K562 (cell line): Measurements from ENCODE around the gene EIF2AK3. TPM values are rescaled to one million over a fixed set of nuclear protein-coding genes. Genes with fewer than 3 reads are reported as not detected.

Experiments
- ARHGAP35 ChIP-seq: fragments of 450-650 bp; IDR thresholded peaks from 2 replicates; pipeline ENCODE4 v1.6.1; 2018; ENCODE audit not compliant: partially characterized antibody
- KLF6 ChIP-seq: fragments of 250-450 bp; sonication (Bioruptor Pico); IDR thresholded peaks from 2 replicates; pipeline ENCODE4 v1.4.0; 2020; ENCODE audit warnings: mild to moderate bottlenecking, moderate library complexity, borderline replicate concordance
- MED1 ChIP-seq: sonication (generic); formaldehyde crosslinking; IDR thresholded peaks from 2 replicates; pipeline ENCODE4 v1.8.1; 2023; ENCODE audit warnings: missing genetic modification reagents, borderline replicate concordance
- PHF20 ChIP-seq: fragments of 450-650 bp; IDR thresholded peaks from 2 replicates; pipeline ENCODE4 v1.6.1; 2018; ENCODE audit not compliant: partially characterized antibody
- U2AF1 ChIP-seq: fragments of 200-400 bp; formaldehyde crosslinking; optimal IDR thresholded peaks from 2 replicates; pipeline ENCODE3; 2017; ENCODE audit warnings: mild to moderate bottlenecking, low read depth, low read length, moderate library complexity
- ZBTB40 ChIP-seq, 2 experiments: fragments of 450-650 bp in 1 of 2; sonication (generic) in 1 of 2; formaldehyde crosslinking in 1 of 2; IDR thresholded peaks; 2 replicates each; pipeline versions ENCODE4 v1.7.1 to v1.9.0; 2016 to 2022; ENCODE audit warnings: inconsistent platforms in 1 of 2, mild to moderate bottlenecking in 1 of 2, missing genetic modification reagents in 1 of 2
- ZKSCAN8 ChIP-seq: fragments of 200-800 bp; sonication (Bioruptor generic); IDR thresholded peaks from 2 replicates; pipeline ENCODE4 v1.6.1; 2016; ENCODE audit warnings: missing genetic modification characterization, missing compliant biosample characterization
- polyA plus RNA-seq, 8 experiments: library from polyadenylated mRNA; depleted of rRNA in 4 of 8; stranded (reverse) in 5 of 8; unstranded in 3 of 8; fragments of >200 nt; fragmentation: Nextera tagmentation in 2 of 8; fragmentation: Illumina TruSeq in 1 of 8; extraction: Ambion mirVana in 2 of 8; extraction: Trizol in 1 of 8; gene quantifications; 2 replicates each; pipeline versions ENCODE4 v1.2.1 to v1.2.3, GENCODE V29; 2011 to 2014; ENCODE audit warnings: inconsistent platforms in 1 of 8, missing spikeins in 1 of 8
- total RNA-seq, 7 experiments: library from RNA; depleted of rRNA in 6 of 7; stranded (reverse); fragments of >200 nt in 6 of 7; fragmentation: Illumina TruSeq in 2 of 7; extraction: Trizol in 2 of 7; gene quantifications; 2 replicates each; pipeline versions ENCODE4 v1.2.1 to v1.2.3, GENCODE V29; 2011 to 2021; ENCODE audit warnings: low replicate concordance in 1 of 7
- TF ChIP-seq, protein P1 (sequence below): fragments of 200-800 bp; sonication (Bioruptor generic); IDR thresholded peaks from 2 replicates; pipeline ENCODE4 v1.6.1; 2016; ENCODE audit warnings: missing genetic modification characterization, missing compliant biosample characterization

Gene EIF2AK3
- total and polyA plus RNA-seq, 9 of the 15 experiments (the other 6 are each of a cell fraction or from before 2014, with no cell fraction given): 1.7 to 11.6 (median 7.4) TPM

GRCh38 chr2:88607416-88607815 is 19.8 kb downstream of the EIF2AK3 start (continued):
- no peak for TF ChIP-seq ZBTB40 (IDR thresholded peaks at IDR 0.05)
- TF ChIP-seq ZBTB40 (CRISPR knock-in tag; IDR thresholded peaks at IDR 0.05): no peak
- no peak for TF ChIP-seq U2AF1
- TF ChIP-seq ARHGAP35: no peak
- TF ChIP-seq MED1 (CRISPR knock-in tag): no peak
- no peak for TF ChIP-seq ZKSCAN8 (CRISPR knock-in tag)
- TF ChIP-seq PHF20: no peak
- TF ChIP-seq, protein P1, sequence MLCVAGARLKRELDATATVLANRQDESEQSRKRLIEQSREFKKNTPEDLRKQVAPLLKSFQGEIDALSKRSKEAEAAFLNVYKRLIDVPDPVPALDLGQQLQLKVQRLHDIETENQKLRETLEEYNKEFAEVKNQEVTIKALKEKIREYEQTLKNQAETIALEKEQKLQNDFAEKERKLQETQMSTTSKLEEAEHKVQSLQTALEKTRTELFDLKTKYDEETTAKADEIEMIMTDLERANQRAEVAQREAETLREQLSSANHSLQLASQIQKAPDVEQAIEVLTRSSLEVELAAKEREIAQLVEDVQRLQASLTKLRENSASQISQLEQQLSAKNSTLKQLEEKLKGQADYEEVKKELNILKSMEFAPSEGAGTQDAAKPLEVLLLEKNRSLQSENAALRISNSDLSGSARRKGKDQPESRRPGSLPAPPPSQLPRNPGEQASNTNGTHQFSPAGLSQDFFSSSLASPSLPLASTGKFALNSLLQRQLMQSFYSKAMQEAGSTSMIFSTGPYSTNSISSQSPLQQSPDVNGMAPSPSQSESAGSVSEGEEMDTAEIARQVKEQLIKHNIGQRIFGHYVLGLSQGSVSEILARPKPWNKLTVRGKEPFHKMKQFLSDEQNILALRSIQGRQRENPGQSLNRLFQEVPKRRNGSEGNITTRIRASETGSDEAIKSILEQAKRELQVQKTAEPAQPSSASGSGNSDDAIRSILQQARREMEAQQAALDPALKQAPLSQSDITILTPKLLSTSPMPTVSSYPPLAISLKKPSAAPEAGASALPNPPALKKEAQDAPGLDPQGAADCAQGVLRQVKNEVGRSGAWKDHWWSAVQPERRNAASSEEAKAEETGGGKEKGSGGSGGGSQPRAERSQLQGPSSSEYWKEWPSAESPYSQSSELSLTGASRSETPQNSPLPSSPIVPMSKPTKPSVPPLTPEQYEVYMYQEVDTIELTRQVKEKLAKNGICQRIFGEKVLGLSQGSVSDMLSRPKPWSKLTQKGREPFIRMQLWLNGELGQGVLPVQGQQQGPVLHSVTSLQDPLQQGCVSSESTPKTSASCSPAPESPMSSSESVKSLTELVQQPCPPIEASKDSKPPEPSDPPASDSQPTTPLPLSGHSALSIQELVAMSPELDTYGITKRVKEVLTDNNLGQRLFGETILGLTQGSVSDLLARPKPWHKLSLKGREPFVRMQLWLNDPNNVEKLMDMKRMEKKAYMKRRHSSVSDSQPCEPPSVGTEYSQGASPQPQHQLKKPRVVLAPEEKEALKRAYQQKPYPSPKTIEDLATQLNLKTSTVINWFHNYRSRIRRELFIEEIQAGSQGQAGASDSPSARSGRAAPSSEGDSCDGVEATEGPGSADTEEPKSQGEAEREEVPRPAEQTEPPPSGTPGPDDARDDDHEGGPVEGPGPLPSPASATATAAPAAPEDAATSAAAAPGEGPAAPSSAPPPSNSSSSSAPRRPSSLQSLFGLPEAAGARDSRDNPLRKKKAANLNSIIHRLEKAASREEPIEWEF: no peak
- no peak for TF ChIP-seq KLF6
- TF ChIP-seq, all 486 proteins: peak for 0
